ENCODE results near the gene CTTNBP2NL.
A peak's percentile ranks its signal among the peaks of the same experiment; 100 is the strongest.
"Not testable (repeated sequence)": the region's sequence is repeated elsewhere in the genome, so short reads cannot be mapped to it uniquely, and the experiment has no call there.

Gene CTTNBP2NL

DNA sequence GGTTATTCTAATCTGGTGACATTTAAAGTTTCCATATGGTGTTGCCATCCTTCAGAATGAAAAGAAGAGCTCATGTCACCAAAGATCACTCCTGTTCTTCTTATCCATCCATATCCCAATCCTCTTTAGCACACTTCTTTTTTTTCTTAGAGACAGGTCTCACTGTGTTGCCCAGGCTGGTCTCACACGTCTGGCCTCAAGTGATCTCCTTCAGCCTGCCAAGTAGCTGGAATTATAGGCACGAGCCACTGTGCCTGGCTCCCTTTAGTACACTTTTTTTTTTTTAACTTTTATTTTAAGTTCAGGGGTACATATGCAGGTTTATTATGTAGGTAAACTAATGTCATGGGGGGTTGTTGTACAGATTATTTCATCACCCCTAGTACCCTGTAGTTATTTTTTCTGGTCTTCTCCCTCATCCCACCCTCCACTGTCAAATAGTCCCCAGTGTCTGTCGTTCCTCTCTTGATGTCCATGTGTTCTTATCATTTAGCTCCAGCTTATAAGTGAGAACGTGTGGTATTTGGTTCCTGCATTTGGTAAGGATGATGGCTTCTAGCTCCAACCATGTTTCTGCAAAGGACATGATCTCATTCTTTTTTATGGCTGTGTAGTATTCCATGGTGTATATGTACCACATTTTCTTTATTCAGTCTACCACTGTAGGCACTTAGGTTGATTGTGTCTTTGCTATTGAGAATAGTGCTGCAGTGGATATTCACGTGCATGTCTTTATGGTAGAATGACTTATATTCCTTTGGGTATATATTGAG is 40.6 kb downstream of the CTTNBP2NL start:
- peaks cover 64% of the 10 kb centered on the region for H3K36me3 Mint-ChIP-seq (ENCODE audit: low read depth)
- H3K27ac Mint-ChIP-seq, result no peak overlapping the region
- no peaks in the 10 kb centered on the region for H3K27me3 Mint-ChIP-seq (ENCODE audit: low read depth)
- TF ChIP-seq CTCF (IDR thresholded peaks at IDR 0.05; ENCODE audit: unreplicated experiment in 3 of 3), result no peak
- no peak overlapping the region for H3K4me3 Mint-ChIP-seq
- no peaks in the 10 kb centered on the region for H3K9me3 Mint-ChIP-seq
- peaks cover 25% of the 10 kb centered on the region for H3K4me1 Mint-ChIP-seq

- not testable (repeated sequence) for H3K4me3 Mint-ChIP-seq; H3K9me3 Mint-ChIP-seq; H3K27me3 Mint-ChIP-seq (ENCODE audit: low read depth)
- Mint-ChIP-seq H3K36me3 (ENCODE audit: low read depth) (peaks cover 61% of the 10 kb centered on the region), H3K27ac (peak overlapping the region; percentile 6 to 49 (median 20)), H3K4me1 (peaks cover 25% of the 10 kb centered on the region)
Measured at GRCh38 chr1:112438156-112438555, 42.1 kb downstream of the CTTNBP2NL start.

GRCh38 chr1:112439592-112439991 is 43.6 kb downstream of the CTTNBP2NL start:
- Mint-ChIP-seq H3K36me3 (ENCODE audit: low read depth) (peaks cover 52% of the 10 kb centered on the region), H3K9me3 (no peaks in the 10 kb centered on the region), H3K27me3 (ENCODE audit: low read depth) (no peaks in the 10 kb centered on the region), H3K4me3 (no peak overlapping the region), H3K27ac (peak overlapping the region in 2 of 3 experiments; percentile 35 to 69), H3K4me1 (peaks cover 21% of the 10 kb centered on the region)
- TF ChIP-seq CTCF (IDR thresholded peaks at IDR 0.05; ENCODE audit: unreplicated experiment in 3 of 3), result no peak

GRCh38 chr1:112440574-112440973 is 44.6 kb downstream of the CTTNBP2NL start:
- no peaks in the 10 kb centered on the region for H3K27me3 Mint-ChIP-seq (ENCODE audit: low read depth)
- H3K4me1 Mint-ChIP-seq, result peaks cover 21% of the 10 kb centered on the region
- no peak overlapping the region for H3K27ac Mint-ChIP-seq
- H3K36me3 Mint-ChIP-seq (ENCODE audit: low read depth), result peaks cover 47% of the 10 kb centered on the region
- H3K9me3 Mint-ChIP-seq, result no peaks in the 10 kb centered on the region
- no peak for TF ChIP-seq CTCF (IDR thresholded peaks at IDR 0.05; ENCODE audit: unreplicated experiment in 3 of 3)
- H3K4me3 Mint-ChIP-seq, result no peak overlapping the region

GRCh38 chr1:112444269-112444668 is 48.3 kb downstream of the CTTNBP2NL start:
- peaks cover 20% of the 10 kb centered on the region for H3K4me1 Mint-ChIP-seq
- no peak overlapping the region for H3K4me3 Mint-ChIP-seq
- H3K36me3 Mint-ChIP-seq (ENCODE audit: low read depth), result peaks cover 33% of the 10 kb centered on the region
- no peak for TF ChIP-seq CTCF (IDR thresholded peaks at IDR 0.05; ENCODE audit: unreplicated experiment in 3 of 3)
- H3K9me3 Mint-ChIP-seq, result no peaks in the 10 kb centered on the region
- H3K27me3 Mint-ChIP-seq (ENCODE audit: low read depth), result no peaks in the 10 kb centered on the region
- no peak overlapping the region for H3K27ac Mint-ChIP-seq

GRCh38 chr1:112445596-112445995 is 49.6 kb downstream of the CTTNBP2NL start:
- TF ChIP-seq CTCF (IDR thresholded peaks at IDR 0.05; ENCODE audit: unreplicated experiment in 3 of 3), result no peak
- Mint-ChIP-seq H3K27me3 (ENCODE audit: low read depth) (no peaks in the 10 kb centered on the region), H3K27ac (no peak overlapping the region), H3K4me3 (no peak overlapping the region), H3K9me3 (no peaks in the 10 kb centered on the region), H3K36me3 (ENCODE audit: low read depth) (peaks cover 39% of the 10 kb centered on the region), H3K4me1 (peaks cover 14% of the 10 kb centered on the region)

Data from nephron (organoid).